Measurements from ENCODE around the gene RNF223.

The RNF223 gene

GRCh38 chr1:1089731-1090423 is 15.8 kb upstream of the RNF223 start:
- Histone ChIP-seq H3K27me3 (replicated peaks; ENCODE audit: control insufficient read depth, insufficient read depth, low read length) (no peaks in the 10 kb centered on the region), H3K36me3 (ENCODE audit: control insufficient read depth, insufficient read depth, low read length) (0 out of 2 replicates have a peak, but pooled peaks cover 2% of the 10 kb centered on the region), H3K4me3 (replicated peaks; ENCODE audit: low read depth, low read length) (no peak overlapping the region)
- no peak for TF ChIP-seq CTCF (IDR thresholded peaks at IDR 0.05; ENCODE audit: insufficient read depth, low read length, poor library complexity, severe bottlenecking)
- DNase-seq (ENCODE audit: extremely low read depth, insufficient read length) = no peak

GRCh38 chr1:1088801-1089680 is 14.9 kb upstream of the RNF223 start:
- no peak for DNase-seq (ENCODE audit: extremely low read depth, insufficient read length)
- Histone ChIP-seq H3K27me3 (replicated peaks; ENCODE audit: control insufficient read depth, insufficient read depth, low read length) (no peaks in the 10 kb centered on the region), H3K4me3 (replicated peaks; ENCODE audit: low read depth, low read length) (no peak overlapping the region), H3K36me3 (ENCODE audit: control insufficient read depth, insufficient read depth, low read length) (peaks cover 2% of the 10 kb centered on the region; the same call in 1 of the 2 replicates)
- no peak for TF ChIP-seq CTCF (IDR thresholded peaks at IDR 0.05; ENCODE audit: insufficient read depth, low read length, poor library complexity, severe bottlenecking)

- no peak for DNase-seq (ENCODE audit: extremely low read depth, insufficient read length)
- peaks cover 2% of the 10 kb centered on the region; the same call in 1 of the 2 replicates for H3K36me3 ChIP-seq (ENCODE audit: control insufficient read depth, insufficient read depth, low read length)
- no peak overlapping the region for H3K4me3 ChIP-seq (replicated peaks; ENCODE audit: low read depth, low read length)
- no peak for TF ChIP-seq CTCF (IDR thresholded peaks at IDR 0.05; ENCODE audit: insufficient read depth, low read length, poor library complexity, severe bottlenecking)
- no peaks in the 10 kb centered on the region for H3K27me3 ChIP-seq (replicated peaks; ENCODE audit: control insufficient read depth, insufficient read depth, low read length)
These were observed 14.1 kb upstream of the RNF223 start for GRCh38 chr1:1088029-1088800.

DNA sequence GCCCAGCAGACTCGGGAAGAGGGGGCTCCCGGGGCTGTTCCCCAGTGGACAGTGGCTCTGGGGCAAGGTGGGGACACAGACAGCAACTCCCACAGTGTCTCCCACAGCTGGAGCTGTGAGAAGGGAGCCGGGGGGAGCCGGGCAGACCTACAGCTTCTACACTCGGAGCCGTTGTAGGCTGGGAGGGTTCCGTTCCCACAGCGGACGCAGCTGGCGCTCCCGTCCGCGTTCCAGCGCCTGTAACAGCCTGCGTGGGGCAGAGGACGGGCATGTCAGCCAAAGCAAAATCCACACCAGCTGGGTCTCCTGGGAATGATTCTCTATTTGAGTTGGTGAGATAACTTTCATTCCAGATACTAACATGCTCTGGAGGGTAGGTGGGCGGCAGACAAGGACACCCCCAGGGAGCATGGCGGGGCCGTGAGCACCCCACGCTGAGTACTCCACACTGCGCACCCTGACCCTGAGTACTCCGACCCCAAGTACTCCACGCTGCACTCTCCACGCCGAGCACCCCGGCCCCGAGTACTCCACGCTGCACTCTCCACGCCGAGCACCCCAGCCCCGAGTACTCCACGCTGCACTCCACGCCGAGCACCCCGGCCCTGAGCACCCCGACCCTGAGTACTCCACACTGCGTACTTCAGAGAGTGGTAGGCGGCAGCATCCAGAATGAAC is 13.4 kb upstream of the RNF223 start:
- H3K36me3 ChIP-seq (ENCODE audit: control insufficient read depth, insufficient read depth, low read length) = peaks cover 2% of the 10 kb centered on the region; the same call in 1 of the 2 replicates
- H3K4me3 ChIP-seq (replicated peaks; ENCODE audit: low read depth, low read length) = no peak overlapping the region
- H3K27me3 ChIP-seq (replicated peaks; ENCODE audit: control insufficient read depth, insufficient read depth, low read length) = no peaks in the 10 kb centered on the region
- no peak for DNase-seq (ENCODE audit: extremely low read depth, insufficient read length)
- TF ChIP-seq CTCF (IDR thresholded peaks at IDR 0.05; ENCODE audit: insufficient read depth, low read length, poor library complexity, severe bottlenecking) = no peak

DNA sequence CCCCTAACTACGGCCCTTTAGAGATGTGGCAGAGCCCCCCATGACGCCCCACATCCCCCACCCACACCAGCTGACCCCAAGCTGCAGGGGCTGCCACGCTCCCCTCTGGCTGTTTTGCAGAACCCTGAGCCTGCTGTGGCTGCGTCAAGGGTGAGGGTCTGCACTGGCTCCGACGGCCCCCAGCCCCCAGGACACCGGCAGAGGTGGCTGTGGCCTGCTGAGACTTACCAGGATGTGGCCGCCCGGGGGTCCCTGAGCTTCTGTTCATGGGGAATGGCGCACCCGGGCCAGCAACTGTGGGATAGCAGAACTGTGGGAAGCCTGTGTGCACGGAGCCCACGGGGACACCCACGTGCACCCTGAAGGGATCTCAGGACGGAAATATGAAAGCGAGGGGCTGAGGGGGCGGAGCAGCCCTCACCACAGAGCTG is 12.8 kb upstream of the RNF223 start:
- Histone ChIP-seq H3K36me3 (ENCODE audit: control insufficient read depth, insufficient read depth, low read length) (peaks cover 2% of the 10 kb centered on the region; the same call in 1 of the 2 replicates), H3K27me3 (replicated peaks; ENCODE audit: control insufficient read depth, insufficient read depth, low read length) (no peaks in the 10 kb centered on the region), H3K4me3 (replicated peaks; ENCODE audit: low read depth, low read length) (no peak overlapping the region)
- no peak for DNase-seq (ENCODE audit: extremely low read depth, insufficient read length)
- no peak for TF ChIP-seq CTCF (IDR thresholded peaks at IDR 0.05; ENCODE audit: insufficient read depth, low read length, poor library complexity, severe bottlenecking)
